Measurements from ENCODE around the gene BAAT.

The BAAT gene

GRCh38 chr9:101360647-101361046 lies 24.2 kb downstream of the BAAT start:
- no peak for TF ChIP-seq GATA2 (IDR thresholded peaks at IDR 0.05; ENCODE audit: low read depth, low read length)
- no peak for TF ChIP-seq GATA3 (IDR thresholded peaks at IDR 0.05; ENCODE audit: low read depth, low read length)

- no peak for TF ChIP-seq GATA3 (IDR thresholded peaks at IDR 0.05; ENCODE audit: low read depth, low read length)
- no peak for TF ChIP-seq GATA2 (IDR thresholded peaks at IDR 0.05; ENCODE audit: low read depth, low read length)
Measured at GRCh38 chr9:101359679-101360078, 25.1 kb downstream of the BAAT start.

DNA sequence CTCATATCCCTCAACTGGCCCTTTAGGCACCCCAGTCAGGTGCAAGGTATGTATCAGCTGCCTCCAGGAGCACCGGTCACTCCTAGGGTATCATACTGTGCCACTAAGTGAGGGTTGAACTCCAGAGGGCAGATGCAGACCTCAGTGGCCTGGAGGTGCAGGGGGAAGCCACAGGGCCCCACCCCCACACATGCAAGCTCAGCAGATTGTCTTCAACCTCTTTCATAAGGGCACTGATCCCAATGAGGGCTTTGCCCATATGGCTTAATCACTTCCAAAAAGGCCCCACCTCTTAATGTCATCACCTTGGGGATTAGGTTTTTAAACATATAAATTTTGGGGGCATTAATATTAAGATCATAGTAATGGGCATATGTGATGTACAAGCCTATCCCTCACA lies 28.2 kb downstream of the BAAT start:
- TF ChIP-seq GATA2 (IDR thresholded peaks at IDR 0.05; ENCODE audit: low read depth, low read length) (no peak), GATA3 (IDR thresholded peaks at IDR 0.05; ENCODE audit: low read depth, low read length) (no peak)

- no peak for TF ChIP-seq GATA2 (IDR thresholded peaks at IDR 0.05; ENCODE audit: low read depth, low read length)
- TF ChIP-seq GATA3 (IDR thresholded peaks at IDR 0.05; ENCODE audit: low read depth, low read length) = no peak
Measured at GRCh38 chr9:101354765-101355708, 29.8 kb downstream of the BAAT start.

DNA sequence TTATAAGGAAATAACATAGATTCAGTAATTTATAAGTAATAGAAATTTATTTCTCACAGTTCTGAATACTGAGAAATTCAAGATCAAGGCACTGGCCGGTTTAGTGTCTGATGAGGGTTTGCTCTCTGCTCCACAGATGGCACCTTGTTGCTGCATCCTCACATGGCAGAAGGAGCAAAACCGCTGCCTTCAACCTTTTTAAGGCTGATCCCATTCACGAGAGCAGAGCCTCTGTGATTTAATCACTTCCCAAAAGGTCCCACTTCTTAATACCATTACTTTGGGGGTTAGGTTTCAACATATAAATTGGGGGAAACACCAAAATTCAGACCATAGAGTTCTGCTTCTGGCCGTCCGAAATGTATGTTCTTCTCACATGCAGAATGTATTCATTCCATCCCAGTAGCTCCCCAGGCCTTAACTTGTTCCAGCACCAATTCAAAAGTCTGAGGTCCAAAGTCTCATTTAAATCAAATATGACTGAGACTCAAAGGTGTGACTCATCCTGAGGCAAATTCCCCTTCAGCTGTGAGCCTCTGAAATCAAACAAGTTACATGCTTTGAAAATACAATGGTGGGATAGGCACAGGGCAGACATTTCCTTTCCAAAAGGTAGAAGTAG lies 30.6 kb downstream of the BAAT start:
- TF ChIP-seq GATA3 (IDR thresholded peaks at IDR 0.05; ENCODE audit: low read depth, low read length) = no peak

- TF ChIP-seq GATA3 (IDR thresholded peaks at IDR 0.05; ENCODE audit: low read depth, low read length) (no peak), GATA2 (IDR thresholded peaks at IDR 0.05; ENCODE audit: low read depth, low read length) (no peak)
Measured at GRCh38 chr9:101353683-101354082, 31.1 kb downstream of the BAAT start.

- TF ChIP-seq GATA3 (IDR thresholded peaks at IDR 0.05; ENCODE audit: low read depth, low read length) (no peak), GATA2 (IDR thresholded peaks at IDR 0.05; ENCODE audit: low read depth, low read length) (no peak)
Measured at GRCh38 chr9:101352892-101353463, 31.8 kb downstream of the BAAT start.

GRCh38 chr9:101350285-101350684 lies 34.5 kb downstream of the BAAT start:
- TF ChIP-seq GATA2 (IDR thresholded peaks at IDR 0.05; ENCODE audit: low read depth, low read length) (no peak), GATA3 (IDR thresholded peaks at IDR 0.05; ENCODE audit: low read depth, low read length) (no peak)

- no peak for TF ChIP-seq GATA3 (IDR thresholded peaks at IDR 0.05; ENCODE audit: low read depth, low read length)
- no peak for TF ChIP-seq GATA2 (IDR thresholded peaks at IDR 0.05; ENCODE audit: low read depth, low read length)
Measured at GRCh38 chr9:101342595-101342994, 42.2 kb downstream of the BAAT start.

GRCh38 chr9:101341958-101342357 lies 42.8 kb downstream of the BAAT start:
- TF ChIP-seq GATA2 (IDR thresholded peaks at IDR 0.05; ENCODE audit: low read depth, low read length) (no peak), GATA3 (IDR thresholded peaks at IDR 0.05; ENCODE audit: low read depth, low read length) (no peak)

DNA sequence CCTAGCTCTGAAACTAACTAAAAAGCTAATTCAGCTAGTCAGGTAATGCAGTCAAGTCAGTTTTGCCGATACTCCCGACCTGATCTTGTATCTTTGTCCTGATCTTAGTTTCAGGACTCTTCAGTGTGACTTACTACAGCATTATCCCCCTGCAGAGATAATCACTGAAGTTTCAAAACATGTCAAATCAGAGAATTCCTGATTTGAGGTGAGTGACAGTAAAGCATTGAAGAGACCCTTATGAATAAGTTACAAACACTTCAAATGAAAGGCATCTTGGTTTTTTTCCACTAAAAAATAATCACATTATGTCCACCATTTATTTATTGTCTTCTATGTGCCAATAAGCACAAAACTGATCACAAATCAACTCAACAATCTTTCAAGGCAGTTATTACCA lies 47.6 kb downstream of the BAAT start:
- TF ChIP-seq GATA3 (IDR thresholded peaks at IDR 0.05; ENCODE audit: low read depth, low read length) (no peak), GATA2 (IDR thresholded peaks at IDR 0.05; ENCODE audit: low read depth, low read length) (no peak)

DNA sequence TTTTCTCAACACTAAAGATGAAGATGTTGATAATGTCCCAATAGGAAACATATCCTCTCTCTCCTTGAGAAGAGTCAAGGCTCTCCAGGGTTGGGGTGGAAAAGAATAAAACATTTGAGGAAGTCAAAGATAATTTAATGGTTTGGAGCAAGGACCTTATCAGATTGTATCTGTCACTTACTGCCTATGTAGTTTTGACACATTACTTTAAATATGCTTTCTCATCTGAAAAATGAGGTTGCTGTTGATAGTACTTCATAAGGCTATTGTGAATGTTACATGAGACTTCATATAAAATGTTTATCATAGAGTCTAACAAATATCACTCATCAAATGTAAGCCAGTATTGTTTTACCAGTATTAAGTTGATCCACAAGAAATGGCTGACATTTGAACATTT lies 48.7 kb downstream of the BAAT start:
- no peak for TF ChIP-seq GATA3 (IDR thresholded peaks at IDR 0.05; ENCODE audit: low read depth, low read length)
- TF ChIP-seq GATA2 (IDR thresholded peaks at IDR 0.05; ENCODE audit: low read depth, low read length) = no peak

DNA sequence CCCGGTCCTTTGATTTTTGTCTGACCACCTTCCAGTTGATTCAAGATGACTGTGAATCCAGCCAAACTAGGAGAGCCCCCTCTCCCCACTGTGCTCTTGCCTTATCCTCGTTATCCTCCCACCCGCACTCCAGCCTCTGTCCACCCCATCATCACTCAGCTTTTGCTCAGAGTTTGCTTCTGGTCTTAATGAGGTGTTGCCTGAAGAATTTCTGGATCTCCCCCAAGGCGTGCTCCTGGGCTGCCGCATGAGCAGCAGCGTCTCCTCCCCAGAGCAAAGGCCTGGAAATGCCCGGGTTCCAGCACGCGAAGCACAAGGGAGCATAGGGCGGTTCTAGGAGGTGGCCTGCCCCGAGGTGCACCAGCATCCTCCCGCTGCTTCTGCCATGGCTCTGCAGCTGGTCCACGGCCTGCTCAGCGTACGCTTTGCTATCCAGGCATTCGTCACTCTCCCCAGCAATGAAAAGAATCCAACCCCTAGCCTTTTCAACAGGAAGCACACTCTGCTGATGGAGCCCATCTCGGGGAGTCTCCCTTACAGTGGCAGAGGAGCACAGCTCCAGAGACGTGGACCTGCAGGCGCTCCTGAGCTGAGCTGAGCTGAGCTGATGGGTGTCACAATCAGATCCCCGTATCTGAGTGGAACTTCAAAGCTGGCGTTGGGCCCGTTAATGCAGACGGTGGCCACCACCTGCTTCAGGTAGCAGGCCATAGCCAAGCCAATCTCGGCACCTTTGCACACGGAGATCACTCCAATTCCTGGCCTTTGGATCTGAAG lies 50.7 kb downstream of the BAAT start:
- TF ChIP-seq GATA2 (IDR thresholded peaks at IDR 0.05; ENCODE audit: low read depth, low read length) = no peak
- TF ChIP-seq GATA3 (IDR thresholded peaks at IDR 0.05; ENCODE audit: low read depth, low read length) = no peak

- TF ChIP-seq GATA2 (IDR thresholded peaks at IDR 0.05; ENCODE audit: low read depth, low read length) (no peak), GATA3 (IDR thresholded peaks at IDR 0.05; ENCODE audit: low read depth, low read length) (no peak)
Measured at GRCh38 chr9:101333490-101333889, 51.3 kb downstream of the BAAT start.
